Activated CD8-positive, alpha-beta memory T cell treated with anti-CD3 and anti-CD28 coated beads, Interleukin-2, amount 50 U/mL, for 1 hour (primary cell): Measurements from ENCODE around the gene GRAP.

Experiments
- DNase-seq: peaks from one replicate; pipeline ENCODE4 v3.0.0-alpha.2; 2020; ENCODE audit errors: extremely low read depth

Gene GRAP

DNA sequence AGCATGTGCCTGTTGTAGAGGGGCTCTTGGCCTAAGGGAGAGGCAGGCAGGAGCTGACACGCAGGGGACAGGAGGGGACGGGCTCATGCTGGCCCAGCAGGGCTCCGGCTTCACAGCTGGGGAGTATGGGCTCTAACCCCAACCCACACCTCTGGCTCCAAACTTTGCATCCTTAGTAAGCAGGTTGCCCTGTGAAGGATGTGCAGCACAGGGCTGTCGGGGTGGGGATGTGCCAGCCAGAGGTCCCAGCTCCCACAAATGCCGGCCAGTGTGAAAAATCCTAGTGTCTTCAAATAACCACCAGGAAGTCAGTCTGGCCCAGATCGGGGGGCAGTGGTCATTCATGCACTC is 28.2 kb downstream of the GRAP start:
- DNase-seq, result no peak

DNA sequence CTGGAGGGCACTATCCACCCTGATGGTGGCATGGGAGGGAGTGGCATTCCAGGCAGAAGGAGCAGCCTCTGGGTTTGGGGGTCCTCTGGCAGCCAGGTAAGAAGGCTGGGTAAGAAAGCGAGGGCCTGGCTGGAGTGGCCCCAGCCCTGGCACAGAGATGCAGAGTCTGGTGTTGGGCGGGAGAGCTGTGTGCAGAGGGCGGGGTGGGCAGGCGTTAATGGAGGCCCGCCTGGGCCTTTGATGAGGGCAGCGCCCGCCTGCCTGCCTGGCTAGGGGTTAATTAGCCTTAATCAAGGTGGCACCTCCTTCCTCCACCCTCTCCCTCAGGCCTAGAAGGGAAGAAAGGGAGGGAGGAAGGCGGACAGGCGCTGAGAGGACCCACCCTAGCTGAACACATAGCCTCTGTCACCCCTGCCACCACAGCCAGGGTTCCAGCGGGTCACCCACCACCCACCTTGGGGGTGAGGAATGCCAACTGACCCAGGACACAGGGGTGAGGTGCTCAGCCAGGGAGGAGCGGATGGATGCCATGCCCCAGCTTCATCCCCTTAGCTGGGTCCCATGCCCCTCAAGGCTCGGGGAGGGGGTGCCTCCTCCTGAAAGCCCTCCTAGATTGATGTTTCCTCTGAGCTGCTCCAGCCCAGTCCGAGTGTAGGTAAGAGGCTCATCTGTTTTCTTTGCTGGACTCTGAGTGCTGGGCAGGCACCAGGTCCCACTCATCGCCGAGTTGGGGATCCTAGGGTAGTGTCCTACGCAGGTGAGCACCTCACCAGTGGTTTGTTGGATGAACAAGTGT is 28.8 kb downstream of the GRAP start:
- no peak for DNase-seq

DNA sequence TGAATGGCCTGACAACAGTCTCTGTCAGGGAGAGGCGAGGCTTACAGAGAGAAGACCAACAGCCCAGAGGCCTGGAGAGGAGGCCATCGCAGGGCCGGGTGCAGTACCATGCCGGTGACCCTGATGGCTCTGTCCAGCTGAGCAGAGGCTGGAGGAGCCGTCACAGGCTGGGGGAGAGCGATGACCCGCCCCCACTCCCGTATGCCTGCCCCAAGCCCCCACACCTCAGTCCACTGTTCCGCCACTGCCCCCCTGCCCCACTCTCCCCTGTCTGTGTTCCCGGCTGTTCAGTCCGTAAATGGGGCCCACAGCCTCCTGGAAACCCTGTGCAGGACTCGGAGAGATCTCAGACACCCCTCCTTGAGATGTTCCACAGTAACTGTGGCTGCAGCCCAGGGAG is 29.4 kb downstream of the GRAP start:
- DNase-seq, result no peak

DNA sequence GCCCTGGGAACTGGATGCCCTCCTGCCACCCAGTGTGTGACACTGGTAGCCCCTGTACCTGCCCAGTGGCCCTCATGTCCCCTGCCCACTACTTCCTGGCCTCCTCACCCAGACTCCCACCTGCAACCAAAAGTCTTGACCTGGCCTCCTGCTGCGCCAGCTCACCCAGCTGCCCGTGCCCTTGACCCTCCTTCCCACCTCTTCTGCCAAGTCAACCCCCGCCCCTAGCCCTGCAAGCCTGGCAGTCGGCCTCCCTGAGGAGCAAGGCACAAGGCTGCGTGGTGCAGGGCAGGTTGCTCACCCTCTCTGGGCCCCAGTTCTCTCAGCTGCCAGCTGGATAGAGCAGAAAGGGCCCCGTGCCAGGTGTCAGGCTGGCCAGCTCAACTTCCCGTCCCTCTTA is 29.9 kb downstream of the GRAP start:
- DNase-seq, result no peak

DNA sequence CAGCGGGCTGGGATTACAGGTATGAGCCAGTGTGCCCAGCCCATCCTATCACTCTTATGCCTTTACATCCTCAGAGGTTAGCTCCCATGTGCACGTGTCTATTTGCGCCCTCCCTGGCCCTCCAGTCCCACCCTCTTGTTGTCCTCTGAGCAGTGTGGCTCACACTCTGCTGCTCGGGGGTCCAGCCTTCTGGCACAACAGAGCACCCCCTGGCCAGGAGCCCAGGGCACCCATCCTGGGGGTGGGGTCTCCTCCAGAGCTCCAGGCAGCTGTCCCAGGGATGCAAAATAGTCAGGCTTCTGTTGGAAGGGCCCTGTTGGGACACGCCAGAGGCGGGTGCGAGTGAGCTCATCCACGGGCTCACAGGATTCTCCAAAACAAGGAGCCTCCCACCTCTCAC is 30.5 kb downstream of the GRAP start:
- DNase-seq, result no peak

DNA sequence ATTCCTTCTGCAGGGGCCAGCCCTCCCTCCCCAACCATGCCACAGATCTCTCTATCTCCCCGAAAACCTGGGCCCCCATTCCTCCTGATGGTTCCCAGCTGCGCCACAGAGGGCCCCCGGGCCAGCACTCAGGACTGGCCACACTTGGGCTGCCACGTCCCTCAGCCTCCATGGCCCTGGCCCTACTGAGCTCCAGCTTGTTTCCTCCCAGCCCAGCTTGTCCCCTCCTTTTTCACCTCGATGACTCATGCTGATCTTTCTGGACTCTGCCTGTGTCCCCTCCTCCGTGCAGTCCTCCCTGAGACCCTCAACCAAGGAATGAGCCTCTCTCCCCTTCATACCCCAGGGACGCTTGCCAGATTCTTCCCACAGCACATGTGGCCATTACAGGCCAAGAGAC is 31.3 kb downstream of the GRAP start:
- DNase-seq, result no peak

DNA sequence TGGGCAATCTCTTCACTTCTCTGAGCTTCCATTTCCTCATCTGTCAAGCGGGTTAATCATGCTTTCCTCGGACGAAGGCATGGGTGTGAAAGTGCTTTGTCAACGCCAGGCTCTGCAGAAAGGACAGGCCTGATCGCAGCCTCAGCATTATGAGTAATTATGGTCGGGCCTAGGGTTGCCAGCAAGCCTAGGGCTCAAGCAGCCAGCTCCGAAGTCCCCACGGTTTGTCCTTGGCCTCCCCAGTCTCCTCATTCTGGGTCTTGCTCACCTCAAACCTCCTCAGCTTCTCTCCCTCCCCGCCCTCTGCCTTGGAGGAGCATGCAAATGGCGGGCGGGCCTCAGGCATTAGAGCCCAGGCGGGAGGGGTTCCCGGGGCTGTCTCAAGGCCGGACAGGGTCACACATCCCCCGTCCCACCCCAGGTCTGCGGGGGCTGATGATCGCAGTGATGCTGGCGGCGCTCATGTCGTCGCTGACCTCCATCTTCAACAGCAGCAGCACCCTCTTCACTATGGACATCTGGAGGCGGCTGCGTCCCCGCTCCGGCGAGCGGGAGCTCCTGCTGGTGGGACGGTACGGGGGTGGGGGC is 32.0 kb downstream of the GRAP start:
- DNase-seq, result no peak

DNA sequence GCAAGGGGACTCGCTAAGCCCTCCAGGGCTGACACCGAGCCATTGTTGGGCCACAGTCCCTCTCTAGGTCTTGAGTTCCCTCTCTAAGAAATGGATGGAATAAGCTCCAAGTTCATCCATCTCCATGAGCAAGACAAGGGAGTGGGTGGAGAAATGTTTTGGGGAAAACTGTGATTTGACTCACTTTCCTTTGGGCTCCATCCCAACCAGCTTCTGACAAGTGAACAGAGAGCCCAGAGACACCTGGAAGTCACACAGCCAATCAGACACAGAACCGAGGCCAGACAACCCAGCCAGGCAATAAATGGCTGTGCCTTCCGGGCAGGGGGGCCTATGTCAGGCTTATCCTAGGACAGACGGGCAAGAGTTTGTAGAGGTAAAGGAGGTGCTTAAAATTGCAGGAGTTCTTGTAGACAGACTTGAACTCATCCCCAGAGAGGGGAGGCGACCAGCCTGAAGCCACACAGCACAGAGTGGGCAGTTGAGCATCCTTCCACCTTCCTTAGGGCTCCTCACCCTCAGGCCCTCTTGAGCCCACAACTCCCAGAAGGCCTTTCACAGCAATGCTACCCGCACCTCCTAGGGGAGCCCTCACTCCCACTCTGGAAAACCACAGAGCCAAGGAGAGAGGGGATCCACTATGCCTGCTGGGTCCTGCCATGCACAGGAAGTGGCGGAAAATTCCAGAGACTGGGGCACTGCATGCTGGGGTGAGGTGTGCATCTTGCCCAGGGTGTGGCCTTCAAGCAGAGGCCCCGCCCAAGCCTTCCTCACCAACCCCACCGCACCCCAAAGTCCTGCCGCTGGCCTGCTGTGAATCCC is 32.7 kb downstream of the GRAP start:
- DNase-seq, result no peak

DNA sequence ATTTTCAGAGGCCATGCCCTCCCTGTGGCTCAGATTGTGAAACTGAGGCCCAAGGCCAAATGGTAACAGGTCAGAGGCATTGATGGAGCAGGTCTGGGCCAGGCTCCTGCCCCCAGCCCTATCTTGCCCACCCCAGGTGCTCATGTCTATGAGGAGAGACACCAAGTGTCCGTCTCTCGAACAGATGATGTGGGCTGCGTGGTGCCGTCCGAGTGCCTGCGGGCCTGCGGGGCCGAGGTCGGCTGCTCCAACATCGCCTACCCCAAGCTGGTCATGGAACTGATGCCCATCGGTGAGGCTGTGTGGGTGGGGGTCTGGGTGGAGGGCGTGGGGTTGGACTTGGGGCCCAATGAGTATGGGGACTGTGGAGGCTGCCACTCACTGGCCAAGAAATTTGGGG is 33.5 kb downstream of the GRAP start:
- DNase-seq, result no peak

DNA sequence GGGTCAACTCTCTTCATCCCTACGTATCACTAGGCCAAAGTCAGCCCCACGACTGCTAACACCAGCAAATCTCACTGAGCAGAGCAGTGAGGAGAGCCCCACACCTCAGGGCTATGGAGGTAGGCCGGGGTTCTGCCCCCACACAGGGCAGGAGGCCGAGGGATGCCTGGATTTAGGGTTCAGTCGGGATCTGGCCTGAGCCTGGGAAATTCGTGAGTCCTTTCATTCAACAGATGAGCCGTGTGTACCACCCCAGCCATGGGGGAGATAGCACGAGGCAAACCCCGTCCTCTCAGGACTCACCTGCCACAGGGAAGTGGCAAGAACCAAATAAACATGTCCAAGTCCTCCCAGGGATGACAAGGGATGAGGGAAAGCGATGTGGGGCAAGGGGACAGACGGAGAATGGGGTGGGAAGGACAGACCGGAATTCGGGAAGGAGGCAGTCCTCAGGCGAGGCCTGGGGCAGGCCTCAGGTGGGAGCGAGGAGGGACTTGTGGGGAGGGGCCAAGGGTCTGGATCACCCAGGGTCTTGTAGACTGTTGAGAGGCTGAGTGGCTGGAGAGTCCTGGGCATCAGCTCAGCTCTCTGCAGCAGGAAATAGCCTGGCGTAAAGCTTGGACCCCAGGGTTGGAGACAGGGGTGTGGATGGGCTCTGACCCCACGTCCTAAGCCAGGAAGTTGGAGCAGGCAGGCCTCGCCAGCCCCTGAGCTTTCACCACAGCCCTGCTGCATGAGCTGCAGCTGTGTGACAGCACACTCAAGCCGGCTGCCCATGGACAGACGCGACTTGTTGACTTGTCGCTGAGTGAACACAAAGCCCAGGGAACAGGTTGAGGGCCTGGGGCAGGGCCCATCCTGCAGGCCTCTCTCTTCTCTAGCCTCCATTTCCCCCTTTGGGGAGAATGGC is 34.3 kb downstream of the GRAP start:
- no peak for DNase-seq

DNA sequence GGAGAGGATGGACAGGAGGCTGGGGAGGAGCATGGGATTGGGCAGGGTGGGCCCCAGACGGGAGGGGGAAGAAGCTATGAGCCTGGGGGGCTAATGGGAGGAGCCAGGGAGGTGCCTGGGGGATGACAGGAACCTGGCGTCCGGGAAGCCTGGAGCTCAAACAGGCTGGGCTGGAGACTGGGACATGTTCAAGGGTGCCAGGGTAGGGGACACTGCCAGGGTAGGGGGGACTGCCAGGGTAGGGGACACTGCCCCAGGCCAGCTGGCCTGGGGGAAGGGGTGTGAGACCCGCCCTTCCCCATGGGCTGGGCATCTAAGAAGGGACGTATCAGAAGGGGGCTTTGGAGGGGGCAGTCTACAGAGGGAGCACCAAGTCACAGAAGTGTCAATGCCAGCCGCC is 35.2 kb downstream of the GRAP start:
- no peak for DNase-seq

DNA sequence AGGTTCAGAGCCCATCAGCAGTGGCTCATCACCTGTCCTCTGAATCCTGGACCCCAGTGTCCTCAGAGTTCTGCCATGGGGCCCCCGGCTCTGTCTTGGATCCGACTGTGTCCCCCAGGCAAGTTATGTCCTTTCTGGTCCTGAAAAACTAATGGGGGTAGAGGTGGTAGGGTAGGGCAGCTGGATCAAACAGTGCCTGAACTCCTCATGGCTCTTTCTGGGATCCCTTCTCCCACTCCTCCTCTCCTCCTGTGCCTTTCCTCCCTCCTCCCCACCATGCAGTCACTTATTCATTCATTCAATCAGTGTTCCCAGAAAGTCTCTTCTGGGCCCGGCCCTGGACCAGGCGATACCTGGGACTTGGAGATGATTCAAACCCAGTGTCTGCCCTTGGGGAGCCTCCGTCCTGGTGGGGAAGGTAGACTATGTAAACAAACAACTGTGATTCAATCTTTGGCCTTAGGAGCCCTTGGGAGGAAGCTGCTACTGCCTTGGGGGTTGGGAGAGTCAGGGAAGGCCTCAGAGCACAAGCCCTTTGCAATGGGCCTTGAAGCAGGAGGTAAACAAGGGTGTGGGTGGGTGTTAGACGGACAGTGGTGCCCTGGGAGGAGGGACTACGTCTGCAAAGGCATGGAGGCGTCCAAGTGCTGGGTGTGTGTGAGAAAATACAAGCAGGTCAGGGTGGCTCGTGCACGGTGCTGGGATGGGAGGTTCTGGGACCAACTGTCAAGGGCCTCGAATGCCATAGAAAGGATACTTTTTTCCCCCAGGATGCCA is 35.8 kb downstream of the GRAP start:
- DNase-seq, result no peak

DNA sequence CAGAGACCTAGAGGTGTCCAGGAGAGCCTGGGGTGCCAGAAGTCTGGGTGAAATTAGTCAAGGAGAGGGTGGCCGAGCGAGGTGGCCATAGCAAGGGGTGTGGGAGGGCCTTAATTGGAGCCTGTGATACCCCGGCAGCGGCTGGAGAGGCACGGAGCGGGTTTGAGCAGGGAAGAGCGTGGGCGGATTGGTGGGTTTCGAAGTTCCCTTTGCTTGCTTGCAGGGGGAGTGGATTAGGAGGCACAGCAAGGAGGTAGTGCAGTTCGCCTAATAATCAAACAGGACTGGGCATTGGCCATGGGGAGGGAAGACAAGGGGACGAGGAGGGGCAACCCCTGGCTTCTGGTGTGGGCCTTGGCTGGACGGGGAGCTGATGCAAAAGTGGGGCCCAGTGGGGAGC is 36.8 kb downstream of the GRAP start:
- no peak for DNase-seq

DNA sequence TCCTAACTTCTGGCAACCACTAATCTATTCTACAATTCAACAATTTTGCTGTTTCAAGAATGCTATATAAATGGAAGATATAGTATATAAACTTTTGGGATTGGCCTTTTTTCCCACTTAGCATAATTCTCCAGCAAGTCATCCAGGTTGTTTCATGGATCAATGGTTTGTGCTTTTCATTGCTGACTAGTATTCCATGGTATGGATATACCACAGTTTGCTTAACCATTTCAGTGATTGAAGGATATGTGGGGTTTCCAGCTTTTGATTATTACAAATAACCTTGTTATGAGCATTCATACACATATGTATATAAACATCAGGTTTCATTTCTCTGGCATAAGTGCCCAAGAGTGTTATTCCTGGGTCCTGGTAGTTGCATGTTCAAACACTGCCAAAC is 40.1 kb downstream of the GRAP start:
- no peak for DNase-seq

DNA sequence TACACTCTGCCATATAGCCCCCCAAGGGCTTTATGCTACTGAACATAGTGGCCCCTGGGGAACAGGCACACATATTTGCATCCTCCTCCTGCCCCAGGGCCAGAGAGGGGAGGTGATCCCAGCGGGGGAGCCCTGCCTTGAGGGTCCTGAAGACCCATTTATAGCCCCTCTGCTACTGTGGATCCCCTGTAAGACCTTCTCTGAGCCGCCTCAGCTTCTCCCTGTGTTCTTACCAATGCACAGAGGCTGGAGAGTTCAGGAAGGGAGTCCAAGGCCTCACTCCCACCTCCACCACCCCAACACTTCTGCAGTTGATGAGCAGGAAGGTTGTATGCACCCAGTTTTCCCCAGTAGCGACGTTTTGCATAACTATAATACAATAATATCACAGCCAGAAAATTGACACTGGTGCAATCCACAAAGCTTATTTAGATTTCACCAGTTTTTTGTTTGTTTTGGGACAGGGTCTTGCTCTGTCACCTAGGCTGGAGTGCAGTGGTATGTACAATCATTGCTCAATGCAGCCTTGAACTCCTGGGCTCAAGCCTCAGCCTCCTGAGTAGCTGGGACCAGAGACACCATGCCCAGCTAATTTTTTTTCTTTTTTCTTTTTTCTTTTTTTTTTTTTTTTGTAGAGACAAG is 40.8 kb downstream of the GRAP start:
- DNase-seq, result no peak

DNA sequence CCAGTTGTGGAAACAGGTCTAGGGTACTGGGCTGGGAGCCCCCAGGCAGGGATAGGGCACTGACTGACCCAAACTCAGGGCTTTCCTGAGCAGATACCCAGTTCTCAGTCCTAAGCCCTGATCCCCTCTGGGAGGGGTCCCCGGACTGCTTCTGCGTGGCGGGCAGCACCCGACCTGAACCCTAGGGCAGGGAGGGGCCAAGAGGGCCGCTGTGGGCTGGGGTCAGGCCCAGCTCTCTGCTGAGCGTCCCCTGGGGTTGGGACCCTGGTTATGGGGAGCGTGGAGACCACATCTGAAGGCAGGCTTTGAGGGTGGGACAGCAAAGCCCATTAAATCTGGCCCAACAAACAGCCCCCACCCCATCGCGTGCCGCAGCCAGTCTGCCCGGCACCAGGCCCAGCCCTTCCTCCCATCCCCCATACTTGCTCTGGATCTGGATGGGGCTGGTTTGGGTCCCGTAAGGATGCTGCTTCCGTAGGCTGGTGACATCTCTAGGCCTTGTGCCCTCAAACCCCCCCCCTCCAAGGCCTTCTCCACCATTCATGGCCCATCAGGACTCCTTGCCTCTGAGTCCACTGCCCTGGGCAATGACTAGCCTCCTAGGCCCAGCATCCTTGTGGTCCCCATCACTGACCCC is 41.5 kb downstream of the GRAP start:
- DNase-seq, result no peak

DNA sequence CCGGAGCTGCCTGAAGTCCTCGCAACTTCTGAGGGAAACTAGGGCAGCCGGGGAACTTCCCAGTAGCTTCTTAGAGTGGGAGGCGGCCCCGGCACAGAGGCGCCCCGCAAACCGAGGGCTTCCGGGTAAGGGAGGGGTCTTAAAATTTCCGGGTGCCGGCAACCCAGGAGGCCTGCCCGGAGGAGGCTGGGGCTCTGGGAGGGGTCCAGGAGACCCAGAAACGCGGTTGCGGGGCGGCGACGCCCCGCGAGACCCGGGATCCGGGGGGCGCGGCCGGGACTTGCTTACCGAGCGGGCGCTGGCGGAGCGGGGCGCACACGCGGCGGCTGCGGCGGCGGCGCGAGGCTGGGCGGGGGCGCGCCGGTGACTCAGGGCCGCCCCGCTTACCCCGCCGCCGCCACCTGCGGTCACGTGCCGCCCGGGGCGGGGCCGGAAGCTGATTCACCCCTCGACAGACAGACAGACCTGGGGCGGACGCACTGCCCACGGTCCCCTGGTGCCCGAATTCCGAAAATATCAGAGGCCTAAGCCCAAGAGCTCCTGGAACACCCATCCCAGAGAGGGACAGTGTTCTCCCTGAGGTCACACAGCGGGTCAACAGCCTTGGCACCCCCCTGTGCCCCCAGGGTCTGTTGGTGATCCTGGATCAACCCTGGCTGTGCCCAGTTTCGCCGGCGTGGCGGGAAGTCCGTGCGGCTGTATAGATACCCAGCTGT is 42.2 kb downstream of the GRAP start, which contains the start of gene FAM83G:
Gene FAM83G, minus strand, starts transcription at position 344 of the 716 bp plus-strand sequence. CDS start 723 bp downstream, outside the sequence.
- DNase-seq, result peak; percentile 75

DNA sequence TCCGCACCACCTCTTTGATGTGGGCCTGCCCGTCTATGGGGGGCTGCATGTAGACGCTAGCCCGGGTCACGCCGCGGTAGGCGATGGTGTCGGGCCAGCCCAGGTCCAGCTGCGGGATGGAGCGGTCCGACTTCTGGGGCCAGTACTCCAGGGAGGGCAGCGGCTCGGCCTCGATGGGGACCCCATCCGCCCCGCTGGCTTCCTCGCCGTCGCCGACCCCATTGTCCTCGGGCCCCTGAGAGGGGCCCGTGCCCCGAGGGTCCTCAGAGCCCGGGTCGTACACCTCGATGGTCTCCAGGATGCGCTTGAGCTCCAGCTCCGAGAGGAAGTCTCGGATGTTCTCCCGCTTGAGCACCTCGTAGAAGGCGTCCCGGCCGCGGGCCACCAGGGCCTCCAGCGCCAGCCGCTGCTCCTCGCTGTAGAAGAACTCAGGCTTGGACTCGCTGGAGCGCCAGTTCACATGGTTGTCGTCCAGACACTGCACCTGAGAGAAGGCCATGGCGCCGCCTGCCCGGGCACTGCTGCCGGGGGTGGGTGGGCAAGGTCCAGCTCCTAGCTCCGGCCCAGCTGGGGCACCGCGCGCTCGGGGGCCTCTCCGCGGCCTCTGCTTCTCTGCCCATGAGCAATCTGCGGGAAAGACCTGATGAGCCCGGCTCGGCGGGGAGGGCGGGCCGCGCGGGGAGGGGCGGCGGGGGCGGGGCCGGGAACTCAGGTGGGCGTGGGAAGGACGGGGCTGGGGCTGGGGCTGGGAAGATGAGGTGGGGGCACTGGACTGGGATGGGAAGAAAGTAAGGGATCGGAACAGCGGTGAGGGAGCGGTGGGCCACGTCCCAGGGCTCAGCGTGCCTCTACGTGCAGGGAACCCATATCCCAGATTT is 43.0 kb downstream of the GRAP start:
- no peak for DNase-seq
